A549 treated with DMSO at 1 μM for 4 hours (cell line): ENCODE measurements around the gene GPR141. TPM values are rescaled to one million over a fixed set of nuclear protein-coding genes. Genes with fewer than 3 reads are reported as not detected.

ENCODE experiments used
- total RNA-seq: library from RNA; stranded (reverse); fragments of 200-300 nt; extraction: Qiagen RNA extraction; gene quantifications from 5 replicates; pipeline ENCODE4 v1.2.3, GENCODE V29; 2022; ENCODE audit warnings: low read depth

GPR141 gene
- total RNA-seq: not detected in 5 replicates

GRCh38 chr7:37683246-37684120 lies at the start of gene GPR141:
TSS of gene GPR141 (plus strand) at chr7:37683766. CDS start at chr7:37740394, 56,628 bp downstream.

Other genes with a start within 250 kb of the GPR141 start
- 1.4 to 2.8 TPM (median 2.3 TPM) in 5 replicates for gene ELMO1, start 234.9 kb upstream of the GPR141 start, total RNA-seq
- gene NME8, start 164.8 kb downstream of the GPR141 start, total RNA-seq: not detected in 5 replicates
- gene SFRP4, start 233.1 kb downstream of the GPR141 start, total RNA-seq: 3.5 to 4.6 TPM (median 3.9 TPM) in 5 replicates
- 68.8 to 82.7 TPM (median 79.8 TPM) in 5 replicates for gene EPDR1, start 236.9 kb downstream of the GPR141 start, total RNA-seq